IMR-90 (cell line): ENCODE measurements around the gene MRPL45. TPM values are rescaled to one million over a fixed set of nuclear protein-coding genes. Genes with fewer than 3 reads are reported as not detected.

Experiments used
- ATAC-seq: fragments of 200-7000 bp; cut with Tn5 transposase; 2 replicates; pipeline ENCODE4 v1.9.1; 2020; ENCODE audit warnings: low read depth, mild to moderate bottlenecking, moderate library complexity
- BruUV-seq: library from RNA; stranded (reverse); fragments of 400-500 nt; replicated peaks from 2 replicates; lab custom pipeline; 2021; lab: Mats Ljungman, UMichigan
- CTCF ChIA-PET: fragments of 300-600 bp; formaldehyde crosslinking; extraction: SDS; loops from one replicate; lab custom pipeline; 2021; ENCODE audit warnings: antibody characterized with exemption; lab: Yijun Ruan, JAX
- POLR2A ChIA-PET: fragments of 300-600 bp; sonication (Branson Sonifier 250); formaldehyde crosslinking; loops from one replicate; lab custom pipeline; 2022; ENCODE audit warnings: antibody characterized with exemption; ENCODE audit not compliant: unreplicated experiment; lab: Charles Lee
- DNase-seq: peaks from one replicate; pipeline ENCODE4 v3.0.0; 2013
- H2AFZ ChIP-seq: replicated peaks from 2 replicates; pipeline ENCODE3; 2013; ENCODE audit warnings: low read length, mild to moderate bottlenecking; ENCODE audit not compliant: poor library complexity
- H2AK5ac ChIP-seq: 2 replicates; pipeline ENCODE4 v1.6.1; 2013; ENCODE audit warnings: low read depth, low read length, inconsistent platforms
- H2AK9ac ChIP-seq: replicated peaks from 2 replicates; pipeline ENCODE3; 2013; ENCODE audit warnings: mild to moderate bottlenecking, low read depth, low read length, moderate library complexity; ENCODE audit not compliant: poor library complexity
- H2BK120ac ChIP-seq: 2 replicates; pipeline ENCODE4 v1.6.1; 2013; ENCODE audit warnings: low read depth, low read length, inconsistent platforms
- H2BK15ac ChIP-seq: 3 replicates; pipeline ENCODE4 v1.6.1; 2013; ENCODE audit warnings: low read depth, low read length, inconsistent platforms
- H2BK20ac ChIP-seq: 2 replicates; pipeline ENCODE4 v1.6.1; 2013; ENCODE audit warnings: low read depth, mild to moderate bottlenecking, inconsistent platforms, low read length, moderate library complexity
- H2BK5ac ChIP-seq: 2 replicates; pipeline ENCODE4 v1.6.1; 2013; ENCODE audit warnings: mild to moderate bottlenecking, low read depth, low read length, inconsistent platforms; ENCODE audit not compliant: poor library complexity, severe bottlenecking
- H3K14ac ChIP-seq: replicated peaks from 2 replicates; pipeline ENCODE4 v1.6.1; 2013; ENCODE audit warnings: low read depth, low read length, inconsistent platforms
- H3K18ac ChIP-seq: 2 replicates; pipeline ENCODE4 v1.6.1; 2013; ENCODE audit warnings: low read depth, low read length, control low read depth
- H3K23ac ChIP-seq: 2 replicates; pipeline ENCODE4 v1.6.1; 2013; ENCODE audit warnings: low read depth, low read length, inconsistent platforms
- H3K27ac ChIP-seq: 2 replicates; pipeline ENCODE4 v1.5.1; 2013; ENCODE audit warnings: mild to moderate bottlenecking, control low read depth, low read length; ENCODE audit not compliant: insufficient read depth
- H3K27me3 ChIP-seq: 2 replicates; pipeline ENCODE4 v1.6.1; 2013; ENCODE audit warnings: low read length; ENCODE audit not compliant: control insufficient read depth, insufficient read depth
- H3K36me3 ChIP-seq: 2 replicates; pipeline ENCODE4 v1.6.1; 2013; ENCODE audit warnings: low read length, mixed read lengths; ENCODE audit not compliant: control insufficient read depth, insufficient read depth
- H3K4ac ChIP-seq: 2 replicates; pipeline ENCODE4 v1.6.1; 2013; ENCODE audit warnings: low read depth, low read length, inconsistent platforms
- H3K4me1 ChIP-seq: 2 replicates; pipeline ENCODE4 v1.6.1; 2013; ENCODE audit warnings: low read length, mixed read lengths; ENCODE audit not compliant: control insufficient read depth, insufficient read depth
- H3K4me2 ChIP-seq: 2 replicates; pipeline ENCODE4 v1.6.1; 2013; ENCODE audit warnings: low read depth, mild to moderate bottlenecking, control low read depth, low read length, moderate library complexity
- H3K4me3 ChIP-seq: 2 replicates; pipeline ENCODE4 v1.5.1; 2013; ENCODE audit warnings: low read depth, mild to moderate bottlenecking, control low read depth, low read length, moderate library complexity; ENCODE audit not compliant: insufficient read depth
- H3K56ac ChIP-seq: 2 replicates; pipeline ENCODE4 v1.6.1; 2013; ENCODE audit warnings: low read length, inconsistent platforms; ENCODE audit not compliant: insufficient read depth; ENCODE audit errors: extremely low read depth
- H3K79me1 ChIP-seq, 2 experiments: 2 replicates each; pipeline ENCODE4 v1.6.1; 2013; ENCODE audit warnings: low read length in 2 of 2, inconsistent platforms in 1 of 2, low read depth in 1 of 2
- H3K9ac ChIP-seq: 2 replicates; pipeline ENCODE4 v1.6.1; 2013; ENCODE audit warnings: low read depth, low read length, control low read depth
- H3K9me1 ChIP-seq: 2 replicates; pipeline ENCODE4 v1.6.1; 2013; ENCODE audit warnings: low read length, inconsistent platforms; ENCODE audit not compliant: insufficient read depth
- H3K9me3 ChIP-seq: 2 replicates; pipeline ENCODE4 v1.6.1; 2013; ENCODE audit warnings: low read length; ENCODE audit not compliant: control insufficient read depth, insufficient read depth
- H4K20me1 ChIP-seq: 2 replicates; pipeline ENCODE4 v1.6.1; 2013; ENCODE audit warnings: low read length, inconsistent platforms; ENCODE audit not compliant: insufficient read depth
- H4K5ac ChIP-seq: 2 replicates; pipeline ENCODE4 v1.6.1; 2013; ENCODE audit warnings: mild to moderate bottlenecking, low read depth, low read length, control low read depth
- H4K8ac ChIP-seq, 2 experiments: 2 replicates each; pipeline ENCODE4 v1.6.1; 2013; ENCODE audit warnings: low read depth in 2 of 2, low read length in 2 of 2, control low read depth in 1 of 2, inconsistent platforms in 1 of 2
- H4K91ac ChIP-seq: 2 replicates; pipeline ENCODE4 v1.6.1; 2013; ENCODE audit warnings: low read depth, low read length, inconsistent platforms; ENCODE audit not compliant: insufficient read depth
- CEBPB ChIP-seq: IDR thresholded peaks from 2 replicates; pipeline ENCODE4 v1.6.1; 2012; ENCODE audit warnings: low read depth, low read length, improper control_type of control experiment
- FOS ChIP-seq: fragments of 150-350 bp; IDR thresholded peaks from 2 replicates; pipeline ENCODE4 v1.6.1; 2016; ENCODE audit warnings: low read depth, low read length
- MAZ ChIP-seq: IDR thresholded peaks from 2 replicates; pipeline ENCODE4 v1.6.1; 2012; ENCODE audit warnings: low read depth, mild to moderate bottlenecking, low read length, improper control_type of control experiment, moderate library complexity, borderline replicate concordance
- MXI1 ChIP-seq: IDR thresholded peaks from 2 replicates; pipeline ENCODE4 v1.6.1; 2012; ENCODE audit warnings: low read depth, mild to moderate bottlenecking, low read length, moderate library complexity, borderline replicate concordance
- RFX5 ChIP-seq: IDR thresholded peaks from 2 replicates; pipeline ENCODE4 v1.8.0; 2012; ENCODE audit warnings: low read depth, mild to moderate bottlenecking, low read length, moderate library complexity
- SMC3 ChIP-seq: fragments of 150-350 bp; IDR thresholded peaks from 2 replicates; pipeline ENCODE4 v1.6.1; 2016; ENCODE audit warnings: low read depth, mild to moderate bottlenecking, antibody characterized with exemption, low read length, moderate library complexity
- WGBS, 2 experiments: methylation state at CpG; one replicate each; pipeline versions ENCODE4 v1.1.5 to v1.1.7; 2013; ENCODE audit warnings: missing lambda C conversion rate in 2 of 2; ENCODE audit not compliant: insufficient read length in 1 of 2; ENCODE audit errors: extremely low coverage in 2 of 2; 5-methylcytosine and 5-hydroxymethylcytosine counted together
- dilution Hi-C: fragments of 300-500 bp; cut with HindIII; formaldehyde crosslinking; loops from one replicate; pipeline ENCODE4 v1.14.3; 2018; ENCODE audit warnings: low sequenced_read_pairs; ENCODE audit not compliant: unreplicated experiment
- in situ Hi-C: fragments of 300-500 bp; cut with MboI; formaldehyde crosslinking; loops from 3 replicates; pipeline ENCODE4 v1.14.3; 2019; ENCODE audit warnings: low sequenced_read_pairs, inconsistent platforms, mixed read lengths
- intact Hi-C: fragments of 100-400 bp; cut with micrococcal nuclease; formaldehyde crosslinking; loops from 2 replicates; pipeline ENCODE4 v1.10.0; 2022
- polyA plus RNA-seq, 3 experiments: library from polyadenylated mRNA; depleted of rRNA; stranded (reverse); fragments of >200 nt; gene quantifications; 2 replicates each; pipeline ENCODE4 v1.2.3, GENCODE V29; 2012; ENCODE audit warnings: low replicate concordance in 1 of 3
- total RNA-seq: library from RNA; depleted of rRNA; stranded (reverse); fragments of >200 nt; gene quantifications from 2 replicates; pipeline ENCODE4 v1.2.3, GENCODE V29; 2012
- TF ChIP-seq, protein P1 (sequence below): conservative IDR thresholded peaks from 2 replicates; pipeline ENCODE4 v1.5.1; 2012; ENCODE audit warnings: mild to moderate bottlenecking, low read depth, low read length, improper control_type of control experiment

Gene MRPL45
- total and polyA plus RNA-seq, 2 of the 4 experiments (the other 2 are of a cell fraction) = 39.6 to 46.8 TPM

DNA sequence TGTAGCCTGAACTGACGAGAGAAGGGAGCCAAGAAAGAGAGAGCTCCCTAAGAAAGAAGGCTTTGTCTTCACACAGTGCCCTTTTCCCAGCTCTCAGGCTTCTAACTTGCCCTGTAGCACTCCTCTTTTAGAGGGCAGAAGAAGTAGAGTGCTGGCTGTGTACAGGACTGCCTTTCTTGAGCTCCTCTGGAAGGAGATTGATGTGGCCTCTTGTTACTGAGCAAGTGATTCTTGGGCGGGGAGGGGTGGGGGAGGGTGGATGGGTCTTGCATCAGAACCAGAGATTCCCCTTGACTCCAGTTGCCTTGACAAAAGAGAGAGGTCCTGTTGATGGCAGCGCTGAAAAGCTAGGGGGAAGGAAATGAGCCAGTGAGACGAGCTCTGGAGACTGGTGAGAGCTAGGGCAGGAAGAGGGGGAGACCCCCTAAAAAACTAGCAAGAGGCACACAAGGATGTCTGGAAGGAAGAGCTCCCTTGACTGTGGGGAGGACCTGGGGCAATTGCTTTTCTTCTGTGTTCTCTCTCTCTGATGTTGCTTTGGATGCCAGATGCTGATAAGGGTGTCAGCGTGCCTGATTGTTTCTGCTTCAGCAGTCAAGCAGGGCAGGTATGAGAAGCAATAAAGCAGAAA lies 28.4 kb downstream of the MRPL45 start:
- H3K56ac ChIP-seq = no peak overlapping the region
- dilution Hi-C loops = no loop called here
- no peak overlapping the region for H4K8ac ChIP-seq
- 0 out of 2 replicates have a peak overlapping the region, but pooled peaks have one; percentile 12 for H4K91ac ChIP-seq
- H3K27me3 ChIP-seq = peaks cover 26% of the 10 kb centered on the region
- H4K20me1 ChIP-seq = no peaks in the 10 kb centered on the region; the same call in 1 of the 2 replicates
- H3K36me3 ChIP-seq = peaks cover 10% of the 10 kb centered on the region
- H3K9me1 ChIP-seq = 0 out of 2 replicates have a peak, but pooled peaks cover 5% of the 10 kb centered on the region
- intact Hi-C loops = no loop called here
- H2BK15ac ChIP-seq = no peak overlapping the region
- no peak overlapping the region for H3K14ac ChIP-seq
- H2BK5ac ChIP-seq = no peak overlapping the region
- no peaks in the 10 kb centered on the region for H3K9me3 ChIP-seq
- no peak overlapping the region for H3K27ac ChIP-seq
- WGBS, 2 experiments = 0% methylated on average over 1 of the region's 5 CpGs; no CpG with 5 or more reads in 1 of the 2 experiments
- POLR2A ChIA-PET = no interaction called here
- no TSS peak for BruUV-seq
- H2BK120ac ChIP-seq = no peak overlapping the region; the same call in 1 of the 2 replicates
- H3K4me1 ChIP-seq = peaks cover 12% of the 10 kb centered on the region
- DNase-seq (no peak), ATAC-seq (0 out of 2 replicates have a peak, but pooled peaks have one; percentile 5)
- H3K79me1 ChIP-seq = no peaks in the 10 kb centered on the region; a peak in 1 of 4 replicates
- H4K5ac ChIP-seq = no peak overlapping the region; the same call in 1 of the 2 replicates
- H3K18ac ChIP-seq = no peak overlapping the region; the same call in 1 of the 2 replicates
- no peak for TF ChIP-seq RFX5
- TF ChIP-seq MXI1 = no peak
- no peak for TF ChIP-seq FOS
- TF ChIP-seq, protein P1, sequence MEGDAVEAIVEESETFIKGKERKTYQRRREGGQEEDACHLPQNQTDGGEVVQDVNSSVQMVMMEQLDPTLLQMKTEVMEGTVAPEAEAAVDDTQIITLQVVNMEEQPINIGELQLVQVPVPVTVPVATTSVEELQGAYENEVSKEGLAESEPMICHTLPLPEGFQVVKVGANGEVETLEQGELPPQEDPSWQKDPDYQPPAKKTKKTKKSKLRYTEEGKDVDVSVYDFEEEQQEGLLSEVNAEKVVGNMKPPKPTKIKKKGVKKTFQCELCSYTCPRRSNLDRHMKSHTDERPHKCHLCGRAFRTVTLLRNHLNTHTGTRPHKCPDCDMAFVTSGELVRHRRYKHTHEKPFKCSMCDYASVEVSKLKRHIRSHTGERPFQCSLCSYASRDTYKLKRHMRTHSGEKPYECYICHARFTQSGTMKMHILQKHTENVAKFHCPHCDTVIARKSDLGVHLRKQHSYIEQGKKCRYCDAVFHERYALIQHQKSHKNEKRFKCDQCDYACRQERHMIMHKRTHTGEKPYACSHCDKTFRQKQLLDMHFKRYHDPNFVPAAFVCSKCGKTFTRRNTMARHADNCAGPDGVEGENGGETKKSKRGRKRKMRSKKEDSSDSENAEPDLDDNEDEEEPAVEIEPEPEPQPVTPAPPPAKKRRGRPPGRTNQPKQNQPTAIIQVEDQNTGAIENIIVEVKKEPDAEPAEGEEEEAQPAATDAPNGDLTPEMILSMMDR = no peak
- TF ChIP-seq CEBPB = no peak
- TF ChIP-seq MAZ = no peak
- no peak for TF ChIP-seq SMC3
- no peak overlapping the region for H2AK9ac ChIP-seq
- CTCF ChIA-PET = interaction anchor here (0.5 to 1.8 kb wide), 4 partner anchors 24 to 652 kb away, joined by 3 to 6 read pairs (median 4); no protein-coding TSS in a partner anchor
- no peak overlapping the region for H3K4me3 ChIP-seq
- in situ Hi-C loops = no loop called here
- H2BK20ac ChIP-seq = no peak overlapping the region
- H2AFZ ChIP-seq = no peak overlapping the region
- no peak overlapping the region for H2AK5ac ChIP-seq
- H3K23ac ChIP-seq = no peak overlapping the region
- H3K4ac ChIP-seq = no peak overlapping the region
- no peak overlapping the region for H3K4me2 ChIP-seq
- H3K9ac ChIP-seq = no peak overlapping the region
